ENCODE results near the gene PPP2R5E.

Gene PPP2R5E

DNA sequence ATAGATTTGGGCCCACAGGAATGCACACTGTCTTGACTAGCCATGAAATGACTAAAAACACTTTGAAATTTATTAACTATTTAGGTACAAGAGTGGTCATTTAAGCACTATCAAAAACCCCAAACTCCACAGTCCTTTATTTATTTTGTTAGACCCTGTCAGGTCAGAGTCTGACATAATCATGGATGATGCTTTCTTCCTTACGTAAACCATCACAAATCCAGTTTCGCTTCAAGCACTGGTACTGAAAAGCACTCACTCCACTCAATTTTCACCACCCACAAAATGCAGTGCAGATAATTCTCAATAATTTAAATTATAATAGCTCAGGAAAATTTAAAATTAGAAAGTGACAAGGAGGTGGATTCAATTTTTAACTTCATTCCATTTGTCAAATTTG, 25.8 kb downstream of the PPP2R5E start:
- no peak for DNase-seq

DNA sequence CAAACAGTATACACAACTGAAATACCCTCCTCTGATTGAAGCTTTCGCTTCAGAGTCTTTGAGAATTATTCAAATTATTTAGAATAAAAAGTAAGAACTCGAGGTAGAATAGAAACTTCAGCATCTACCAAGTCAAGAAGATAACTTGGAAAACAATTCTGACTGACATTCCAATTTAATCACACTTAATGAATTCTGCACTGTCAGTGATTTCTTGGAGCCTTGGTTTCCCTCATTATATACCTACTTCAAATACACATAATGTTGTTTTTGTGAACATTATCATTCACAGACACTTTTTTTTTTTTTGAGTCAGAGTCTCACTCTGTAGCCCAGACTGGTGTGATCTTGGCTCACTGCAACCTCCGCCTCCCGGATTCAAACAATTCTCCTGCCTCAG, 27.9 kb downstream of the PPP2R5E start:
- DNase-seq: no peak

DNA sequence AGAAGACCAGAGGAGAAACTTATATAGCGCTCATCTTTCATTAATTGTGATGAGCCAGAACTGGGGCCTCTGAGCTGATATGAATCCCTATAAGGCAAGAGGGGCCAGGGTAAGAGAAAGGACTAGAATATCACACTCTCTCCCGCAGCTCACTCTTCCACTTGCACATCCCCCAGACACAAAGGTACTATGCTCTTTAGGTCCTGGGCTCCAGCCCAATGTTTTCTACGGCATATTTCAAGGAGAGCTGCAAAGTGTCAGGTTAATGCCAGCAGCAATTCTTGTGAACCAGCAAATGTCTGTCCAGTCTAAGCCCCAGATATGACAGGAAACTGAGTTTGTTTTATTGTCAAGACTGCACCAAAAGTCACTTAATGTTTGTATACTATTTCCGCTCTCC, 29.4 kb downstream of the PPP2R5E start:
- DNase-seq: no peak

DNA sequence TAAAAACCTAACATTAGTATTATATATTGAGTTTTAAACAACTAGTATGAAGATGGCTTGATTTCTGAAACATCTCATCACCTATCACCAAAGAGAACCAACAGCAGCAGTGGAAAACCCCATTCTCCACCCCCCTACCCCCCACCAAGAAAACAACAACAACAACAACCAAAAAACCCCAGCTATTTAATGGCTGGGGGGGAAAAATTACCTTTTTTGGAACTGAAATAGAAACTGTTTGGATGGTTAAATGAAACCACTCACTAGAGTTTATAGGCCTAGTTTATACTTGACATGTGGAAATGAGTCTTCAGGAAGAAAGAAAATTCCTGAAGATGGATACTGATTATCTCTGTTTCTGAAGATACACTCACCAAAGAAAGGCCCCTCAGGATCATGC, 30.3 kb downstream of the PPP2R5E start:
- DNase-seq: no peak

DNA sequence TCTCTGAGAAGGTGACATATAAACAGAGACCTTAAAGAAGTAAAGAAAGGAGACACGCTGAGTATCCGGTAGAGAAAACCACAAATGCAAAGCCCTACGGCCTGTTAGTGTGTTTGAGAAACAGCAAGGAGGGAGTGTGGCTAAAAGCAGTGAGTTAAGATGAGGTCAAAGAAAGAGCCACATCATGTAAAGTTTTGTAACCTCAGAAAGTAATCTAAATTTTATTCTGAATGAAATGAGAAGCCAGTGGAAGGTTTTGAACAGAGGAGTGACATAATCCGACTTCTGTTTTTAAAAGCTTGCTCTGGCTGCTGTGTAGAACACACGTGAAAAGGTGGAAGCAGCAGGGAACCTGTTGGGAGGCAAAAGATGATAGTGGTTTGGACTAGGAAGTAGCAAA, 32.6 kb downstream of the PPP2R5E start:
- no peak for DNase-seq

DNA sequence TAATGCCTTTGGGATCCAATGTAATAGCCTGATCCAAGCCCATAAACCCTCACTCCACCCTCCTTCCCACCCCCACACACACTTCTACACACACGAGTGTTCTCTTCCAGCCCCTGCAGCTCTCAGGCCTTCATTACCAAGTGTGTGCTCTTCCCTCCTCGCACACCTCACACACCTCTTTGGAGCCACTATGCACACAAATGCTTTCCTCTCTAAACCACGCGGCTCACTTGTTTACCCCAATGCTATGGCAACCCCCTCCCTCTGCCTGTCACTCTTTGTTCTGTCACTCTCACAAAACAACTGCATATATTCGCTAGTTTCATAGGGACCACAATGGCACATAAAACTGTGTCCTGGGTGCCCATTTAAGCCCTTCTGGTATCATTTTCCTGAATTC, 35.1 kb downstream of the PPP2R5E start:
- no peak for DNase-seq

DNA sequence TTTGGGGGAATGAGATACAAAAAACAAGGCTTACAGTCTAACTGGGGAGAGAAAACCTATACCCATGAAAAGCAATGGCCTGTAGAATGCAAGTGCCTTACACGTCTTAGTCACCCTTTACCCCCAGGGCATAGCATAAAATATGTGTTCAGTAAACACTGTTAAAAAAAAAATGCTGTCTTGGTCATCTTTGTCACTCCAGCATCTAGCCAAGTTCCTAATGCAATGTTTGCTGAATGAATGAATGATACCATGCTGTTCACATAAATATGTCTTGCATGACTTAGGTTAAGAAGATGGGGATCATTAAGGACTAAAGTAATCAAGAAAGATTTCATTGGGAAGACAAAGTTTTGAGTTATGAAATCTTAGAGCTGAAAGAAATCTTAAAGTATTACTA, 38.5 kb downstream of the PPP2R5E start:
- DNase-seq: no peak

DNA sequence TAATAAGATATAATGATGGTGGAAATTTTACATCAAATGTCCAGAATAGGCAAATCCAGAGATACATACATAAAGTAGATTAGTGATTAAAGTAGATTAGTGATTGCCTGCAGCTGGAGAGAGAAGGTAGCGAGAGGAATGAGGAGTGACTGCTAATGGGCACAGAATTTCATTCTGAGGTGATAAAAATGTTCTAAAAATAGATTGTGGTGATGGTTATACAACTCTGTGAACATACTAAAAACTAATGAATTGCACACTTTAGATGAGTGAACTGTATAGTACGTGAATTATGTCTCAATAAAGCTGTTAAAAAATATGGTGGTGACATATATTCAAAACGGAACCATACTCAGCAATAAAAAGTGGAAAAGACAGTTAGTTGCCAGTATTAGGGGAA, 41.7 kb downstream of the PPP2R5E start:
- no peak for DNase-seq

DNA sequence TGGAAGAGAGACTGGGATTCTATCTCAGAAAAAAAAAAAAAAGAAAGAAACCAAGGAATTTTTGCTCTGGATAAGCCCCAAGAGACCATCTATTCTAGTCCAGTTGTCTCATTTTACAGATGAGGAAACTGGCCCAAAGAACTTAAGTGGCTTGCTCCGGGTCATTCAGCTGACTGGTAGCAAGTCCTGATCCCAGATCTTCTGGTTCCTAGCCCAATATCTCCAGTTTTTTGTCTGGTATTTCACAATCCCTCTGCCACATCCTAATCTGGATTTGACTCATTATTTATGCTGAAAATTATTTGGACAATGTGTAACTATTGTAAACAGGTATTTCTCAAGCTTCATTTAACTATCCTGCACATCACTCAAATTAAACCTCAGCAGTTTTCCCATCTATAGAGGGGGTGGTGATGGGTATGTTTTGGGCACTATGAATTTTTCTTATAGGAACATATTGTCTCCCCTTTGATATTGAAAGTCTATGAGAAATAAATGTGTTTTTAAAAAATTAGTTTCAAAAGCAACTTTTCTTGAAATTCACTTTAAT, 43.4 kb downstream of the PPP2R5E start:
- no peak for DNase-seq

DNA sequence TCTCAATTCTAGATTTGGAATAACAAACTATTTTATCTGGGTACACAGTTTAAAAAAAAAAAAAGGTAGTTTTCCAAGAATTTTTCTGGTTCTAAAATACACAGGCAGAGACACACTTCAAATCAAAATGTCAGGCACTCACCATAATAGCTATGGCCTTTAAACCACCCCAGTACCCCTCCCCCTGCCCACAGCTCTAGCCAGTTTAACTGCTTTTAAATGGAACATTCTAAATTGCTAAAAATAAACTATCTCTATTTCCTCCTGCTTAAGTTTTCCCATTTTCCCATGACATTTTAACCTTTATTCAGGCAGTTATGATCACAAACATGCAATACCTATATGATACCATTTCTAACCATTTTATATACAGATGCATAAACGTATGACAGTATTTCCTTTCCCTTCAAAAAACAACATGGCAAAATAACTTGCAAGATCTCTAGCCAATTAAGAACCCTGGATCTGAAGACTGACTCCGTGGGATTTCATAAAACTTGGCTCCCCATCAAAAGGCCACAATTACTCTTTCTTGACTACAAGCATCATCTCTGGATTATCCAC, 46.3 kb downstream of the PPP2R5E start:
- DNase-seq: no peak

DNA sequence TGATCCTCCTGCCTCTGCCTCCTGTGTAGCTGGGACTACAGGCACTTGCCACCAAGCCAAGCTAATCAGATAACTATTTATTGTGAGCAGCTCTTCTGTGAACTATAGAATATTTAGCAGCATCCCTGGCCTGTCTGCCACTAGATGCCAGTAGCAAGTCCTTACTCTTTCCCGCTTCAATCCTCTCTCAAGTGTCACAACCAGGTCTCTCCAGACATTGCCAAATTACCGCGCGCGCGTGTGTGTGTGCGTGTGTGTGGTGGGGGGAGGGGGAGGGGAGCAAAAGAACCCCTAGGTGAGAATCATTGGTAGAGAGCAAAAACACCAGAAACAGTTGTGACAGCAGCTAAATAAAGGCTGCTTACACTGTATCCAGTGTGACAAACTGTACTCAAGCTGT, 49.9 kb downstream of the PPP2R5E start:
- no peak for DNase-seq

DNA sequence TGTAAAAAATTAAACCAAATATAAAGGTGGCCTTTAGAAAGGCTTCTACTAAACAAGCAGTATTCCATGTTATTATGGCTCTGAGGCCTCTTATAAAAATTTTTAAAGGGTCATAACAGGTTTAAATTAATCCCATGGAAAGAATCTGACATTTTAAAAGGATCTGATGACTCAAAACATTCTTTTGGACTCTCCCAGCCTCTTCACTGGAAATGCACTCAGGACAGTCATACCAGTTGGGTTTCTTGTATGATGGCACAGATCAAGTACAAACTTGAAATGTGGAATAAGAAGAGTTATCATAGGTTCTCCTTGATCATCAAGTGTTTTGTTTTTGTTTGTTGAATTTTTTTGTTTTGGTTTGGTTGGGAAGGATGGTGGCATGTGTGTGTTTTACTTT, 50.8 kb downstream of the PPP2R5E start:
- DNase-seq: no peak

DNA sequence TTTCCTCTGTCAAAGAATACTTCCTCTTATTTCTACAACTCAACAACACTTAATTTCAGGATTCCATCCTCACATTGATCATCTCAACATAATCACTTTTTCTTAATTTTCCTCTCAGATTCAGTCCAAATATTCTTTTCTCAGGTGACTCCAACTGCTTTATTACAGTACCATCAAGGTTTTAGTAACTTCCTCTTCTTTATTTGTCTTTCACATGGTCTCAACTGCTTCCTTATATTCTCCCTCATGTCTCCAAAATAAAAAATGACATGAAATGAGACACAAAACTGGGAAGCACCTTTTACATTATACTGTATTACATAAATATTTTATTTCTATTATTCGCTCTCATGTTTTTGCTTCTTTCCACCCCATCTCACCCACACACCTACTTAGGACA, 55.5 kb downstream of the PPP2R5E start:
- DNase-seq: no peak

DNA sequence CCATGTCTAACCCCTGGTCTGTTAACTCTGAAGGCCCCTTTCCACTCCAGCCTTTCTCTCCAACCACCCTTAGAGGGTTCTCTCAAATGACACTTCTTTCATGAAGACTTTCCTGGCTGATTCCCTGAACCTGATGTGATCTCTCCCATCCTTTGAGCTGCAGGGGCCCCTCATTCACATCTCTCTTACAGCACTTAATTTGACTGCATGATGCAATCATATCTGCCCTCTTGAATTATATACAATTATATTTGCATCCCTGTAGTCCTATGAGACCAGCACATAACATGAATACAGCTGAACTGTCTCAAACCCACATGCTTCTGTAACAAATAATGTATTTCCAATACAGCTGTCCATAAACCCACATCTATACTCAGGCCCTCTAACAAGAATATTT, 56.4 kb downstream of the PPP2R5E start:
- no peak for DNase-seq

DNA sequence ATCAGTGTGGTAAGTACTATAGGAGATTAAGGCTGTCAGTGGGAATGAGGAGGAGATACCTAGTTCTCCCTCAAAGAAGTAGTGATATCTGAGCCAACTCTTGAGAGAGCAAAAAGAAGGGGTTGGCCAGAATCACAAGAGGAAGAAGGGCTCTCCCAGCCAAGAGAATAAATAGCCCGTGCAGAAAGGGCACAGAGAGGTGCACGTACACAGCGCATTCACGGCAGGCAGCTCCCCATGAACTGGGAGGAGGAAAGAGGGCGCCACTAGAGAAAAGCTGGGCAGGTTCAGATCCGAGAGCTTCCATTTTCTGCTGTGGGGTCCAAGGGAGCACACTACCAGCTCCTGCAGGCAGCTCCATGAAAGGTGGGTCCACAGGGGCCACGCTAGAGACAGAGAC, 59.9 kb downstream of the PPP2R5E start:
- DNase-seq: no peak

DNA sequence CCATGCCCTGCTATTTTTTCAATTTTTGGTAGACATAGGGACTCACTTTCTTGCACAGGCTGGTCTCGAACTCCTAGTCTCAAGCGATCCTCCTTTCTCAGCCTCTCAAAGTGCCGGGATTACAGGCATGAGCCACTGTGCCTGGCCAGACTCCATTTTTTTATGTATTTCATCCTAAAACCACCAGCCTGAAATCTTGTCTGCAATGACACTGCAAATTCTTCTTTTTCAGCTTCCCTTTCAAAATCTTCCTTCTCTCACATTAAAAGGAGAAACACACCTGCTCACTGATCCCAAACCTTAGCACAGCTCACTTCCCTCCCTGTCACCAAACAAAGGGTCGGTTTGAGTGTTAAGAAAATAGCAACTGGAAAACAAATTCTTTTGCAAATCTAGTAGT, 62.6 kb downstream of the PPP2R5E start:
- DNase-seq: no peak

DNA sequence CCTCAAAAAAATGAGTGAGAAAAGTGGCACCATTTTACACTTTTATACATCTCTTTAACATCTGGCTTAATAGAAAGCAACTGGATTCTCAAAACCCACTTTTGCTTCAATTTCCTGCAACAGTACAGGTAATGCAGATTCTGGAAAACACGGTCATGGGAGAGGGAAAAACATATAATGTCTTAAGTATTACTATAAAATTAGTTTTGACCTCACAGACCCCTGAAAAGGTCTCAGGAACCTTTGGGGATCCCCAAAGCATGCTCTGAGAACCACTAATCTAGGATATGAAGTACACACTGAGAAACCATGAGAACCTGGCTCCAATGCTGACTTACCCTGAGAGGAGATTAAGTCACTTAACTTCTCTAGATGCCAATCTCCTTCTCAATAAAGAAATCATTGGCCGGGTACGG, 64.7 kb downstream of the PPP2R5E start:
- no peak for DNase-seq

DNA sequence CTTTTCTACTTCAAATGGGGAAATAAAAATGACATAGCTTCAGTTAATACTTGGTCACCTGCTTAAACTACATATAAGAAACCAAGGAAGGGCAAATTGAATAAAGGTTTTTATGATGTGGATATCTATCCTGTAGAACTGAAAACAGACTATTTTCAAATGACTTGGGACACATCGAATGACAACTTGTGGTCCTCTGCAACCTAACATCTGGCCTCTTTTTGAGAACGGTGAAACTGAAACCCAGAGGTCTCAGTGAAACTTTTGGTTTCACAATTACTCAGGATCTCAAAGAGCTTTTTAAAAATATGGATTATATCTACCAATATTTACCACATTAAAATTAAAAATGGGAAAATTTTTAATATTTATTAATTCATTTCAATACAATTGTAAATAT, 65.2 kb downstream of the PPP2R5E start:
- DNase-seq: no peak

DNA sequence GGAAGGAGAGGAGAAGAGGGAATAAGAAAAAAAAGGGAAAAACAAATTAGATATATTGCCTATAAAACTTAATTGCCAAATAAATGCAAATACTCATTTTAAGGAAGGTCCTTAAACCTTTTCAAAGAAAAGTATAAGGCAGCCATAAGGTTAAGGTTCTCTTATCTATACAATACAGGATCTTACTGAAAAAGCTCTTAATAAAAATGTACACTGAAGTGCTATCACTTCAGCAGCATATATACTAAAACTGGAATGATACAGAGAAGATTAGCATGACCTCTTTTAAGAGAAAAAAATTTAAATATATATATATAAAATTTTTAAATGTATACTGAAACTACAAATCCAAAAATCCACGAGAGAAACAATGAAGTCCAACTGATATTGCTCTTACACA, 65.6 kb downstream of the PPP2R5E start:
- DNase-seq: no peak

DNA sequence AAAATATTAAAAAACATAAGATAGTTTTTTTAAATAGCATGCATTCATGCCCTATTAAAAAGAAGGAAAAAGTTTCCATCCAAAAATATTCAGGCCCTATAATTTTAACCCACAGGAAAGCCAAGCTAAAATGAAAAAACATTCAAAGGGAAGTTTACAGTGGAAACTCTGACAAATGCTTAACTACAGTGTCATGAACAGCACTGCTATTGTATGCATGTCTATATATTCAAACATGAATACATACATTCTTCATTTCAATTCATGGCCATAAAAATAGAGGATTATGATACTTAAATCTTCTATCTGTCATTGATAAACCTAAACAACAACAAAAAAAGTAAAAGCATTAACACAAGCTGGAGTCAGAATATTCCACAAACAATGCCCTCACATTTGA, 67.4 kb downstream of the PPP2R5E start:
- no peak for DNase-seq

DNA sequence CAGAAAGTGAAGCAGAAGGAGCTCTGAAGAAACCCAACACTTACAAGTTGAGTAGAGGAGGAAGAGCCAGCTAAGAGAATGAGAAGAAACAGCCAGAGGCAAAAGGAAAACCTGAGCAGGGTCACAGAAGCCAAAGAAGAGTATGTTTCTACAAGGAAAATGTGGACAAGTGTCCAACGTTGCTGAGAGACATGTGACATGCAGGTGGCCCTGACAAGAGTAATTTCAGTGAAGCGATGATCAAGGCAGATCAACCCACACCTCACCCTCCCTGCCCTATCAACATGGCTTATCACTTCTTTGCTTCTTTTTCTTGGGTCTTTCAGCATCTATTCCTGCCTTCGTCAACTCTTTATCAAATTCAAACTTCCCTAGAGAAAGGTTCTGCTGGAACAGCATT, 68.3 kb downstream of the PPP2R5E start:
- DNase-seq: no peak

DNA sequence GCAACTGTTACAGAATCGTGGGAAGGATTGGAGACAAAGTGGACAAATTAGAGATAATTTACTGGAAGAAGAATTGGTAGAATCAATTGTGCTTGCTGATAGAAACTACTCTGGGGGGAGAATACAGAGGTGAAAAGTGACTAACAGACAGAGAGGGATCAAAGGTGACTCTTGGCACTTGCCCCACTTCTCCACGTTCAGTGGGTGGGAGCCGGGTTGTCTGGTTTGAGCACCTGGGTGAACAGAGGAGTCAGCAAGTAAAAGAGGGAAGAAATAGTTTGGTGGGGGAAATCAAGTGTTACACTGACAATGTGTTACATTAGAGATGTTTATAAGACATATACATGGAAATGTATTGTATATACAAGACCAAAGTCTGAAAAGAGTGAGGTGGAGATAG, 69.1 kb downstream of the PPP2R5E start:
- DNase-seq: no peak

DNA sequence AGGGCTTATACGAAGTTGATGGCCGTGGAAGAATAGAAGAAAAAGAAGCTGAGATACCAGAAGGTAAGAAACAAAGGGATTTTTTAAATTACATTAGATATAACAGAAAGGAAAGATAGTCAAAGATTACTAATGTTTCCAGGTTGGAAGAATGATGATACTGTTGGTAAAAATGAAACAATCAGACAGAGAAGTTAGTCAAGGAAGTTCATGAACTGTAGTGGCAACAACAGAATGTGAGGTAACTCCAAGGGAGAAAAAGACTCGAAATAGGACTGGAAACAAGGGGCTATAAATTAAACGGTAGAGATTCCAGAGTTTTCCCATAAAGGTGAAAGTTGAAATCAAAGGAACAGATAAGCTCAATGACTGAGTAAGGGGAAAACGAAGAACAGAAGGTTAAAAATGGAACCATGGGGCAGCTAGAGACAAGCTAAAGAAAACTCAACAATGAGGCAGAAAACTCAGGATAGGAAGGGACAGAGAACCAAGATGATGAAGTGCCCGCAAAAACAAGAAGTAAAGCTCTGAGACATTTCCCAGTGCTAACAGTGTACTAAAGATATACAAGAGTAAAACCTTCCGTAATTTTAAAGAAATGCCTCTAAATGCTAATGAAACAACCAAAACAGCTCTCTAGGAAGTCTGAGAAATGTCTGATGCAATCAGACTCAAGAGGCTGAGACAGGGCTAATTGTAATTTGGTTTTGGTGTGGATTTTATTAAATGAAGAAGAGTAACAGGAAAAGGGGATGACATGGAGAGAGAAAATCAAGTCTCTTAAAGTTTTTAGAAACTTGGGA, 70.0 kb downstream of the PPP2R5E start:
- DNase-seq: no peak

DNA sequence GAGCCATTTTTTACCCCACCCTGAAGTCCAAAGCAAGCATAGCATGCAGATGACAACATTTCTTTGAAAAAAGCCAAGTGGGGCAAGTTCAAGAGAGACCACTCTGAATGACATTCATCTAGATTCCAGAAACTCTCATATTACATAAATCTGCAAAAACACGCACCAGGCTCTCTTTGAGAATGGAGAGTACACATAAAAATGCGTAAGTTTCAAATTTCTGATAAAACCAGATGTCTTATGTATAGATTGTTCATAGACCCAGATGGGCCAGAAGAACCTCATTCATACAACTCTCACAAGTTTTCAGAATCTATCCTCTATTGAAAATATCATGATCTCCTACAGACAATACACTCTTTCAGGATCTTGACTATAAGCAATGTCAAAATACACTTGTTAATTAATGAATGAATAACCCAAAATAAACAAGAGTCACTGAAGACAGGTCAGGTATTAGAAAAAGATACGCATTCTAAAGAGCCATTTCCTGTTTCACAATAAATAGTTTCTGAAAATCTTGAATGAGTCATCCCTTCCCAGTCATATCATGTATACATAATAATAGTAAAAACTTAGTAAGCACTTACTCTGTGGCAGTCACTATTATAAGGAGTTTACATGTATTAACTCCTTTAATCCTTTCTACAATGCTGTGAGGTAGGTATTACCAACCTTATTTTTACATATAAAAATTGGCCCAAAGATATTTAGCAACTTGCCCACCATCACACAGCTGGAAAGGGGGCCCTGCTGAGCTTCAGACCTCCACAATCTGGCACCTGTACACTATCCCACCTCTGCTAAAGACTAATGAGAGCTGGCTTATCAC, 72.0 kb downstream of the PPP2R5E start:
- no peak for DNase-seq

Measured in NCI-H2081 treated with DMSO at 0.1 percent for 48 hours (cell line).